HFFc6 (cell line): ENCODE data around the gene HADHA. TPM values are rescaled to one million over a fixed set of nuclear protein-coding genes. Genes with fewer than 3 reads are reported as not detected.

Experiments used
- DNase-seq: peaks from one replicate; pipeline ENCODE4 v3.0.0-alpha.2; 2018
- H3K27ac Mint-ChIP-seq: 2 replicates; pipeline ENCODE4 v1.8.0; 2020; ENCODE audit warnings: mild to moderate bottlenecking, mixed read lengths
- H3K27me3 Mint-ChIP-seq: 2 replicates; pipeline ENCODE4 v1.8.0; 2021; ENCODE audit warnings: mild to moderate bottlenecking, moderate library complexity, mixed read lengths; ENCODE audit not compliant: insufficient read depth
- H3K36me3 Mint-ChIP-seq: 2 replicates; pipeline ENCODE4 v1.8.0; 2021; ENCODE audit warnings: low read depth, mixed read lengths
- H3K4me1 Mint-ChIP-seq: 2 replicates; pipeline ENCODE4 v1.8.0; 2020; ENCODE audit warnings: low read depth, mixed read lengths
- H3K4me3 Mint-ChIP-seq: 2 replicates; pipeline ENCODE4 v1.8.0; 2020; ENCODE audit warnings: mild to moderate bottlenecking, moderate library complexity, mixed read lengths
- H3K9me3 Mint-ChIP-seq: 2 replicates; pipeline ENCODE4 v1.8.0; 2020; ENCODE audit warnings: mild to moderate bottlenecking, mixed read lengths
- total RNA-seq, 6 experiments: library from RNA; stranded (reverse); fragmentation: NEBNext Ultra II Directional; extraction: Animal tissue kit (Norgen Biotek cat#: 25700); gene quantifications; 2 replicates in 1 of 6; 3 replicates in 5 of 6; pipeline ENCODE4 v1.2.3, GENCODE V29; 2021
- TF ChIP-seq, protein P1 (sequence below): fragments of 200-600 bp; sonication (generic); IDR thresholded peaks from 2 replicates; pipeline ENCODE4 v1.5.0; 2021; ENCODE audit warnings: antibody characterized with exemption, mild to moderate bottlenecking

The HADHA gene
- total RNA-seq, 6 experiments from 2014 or later, result 127 to 138 (median 133) TPM

DNA sequence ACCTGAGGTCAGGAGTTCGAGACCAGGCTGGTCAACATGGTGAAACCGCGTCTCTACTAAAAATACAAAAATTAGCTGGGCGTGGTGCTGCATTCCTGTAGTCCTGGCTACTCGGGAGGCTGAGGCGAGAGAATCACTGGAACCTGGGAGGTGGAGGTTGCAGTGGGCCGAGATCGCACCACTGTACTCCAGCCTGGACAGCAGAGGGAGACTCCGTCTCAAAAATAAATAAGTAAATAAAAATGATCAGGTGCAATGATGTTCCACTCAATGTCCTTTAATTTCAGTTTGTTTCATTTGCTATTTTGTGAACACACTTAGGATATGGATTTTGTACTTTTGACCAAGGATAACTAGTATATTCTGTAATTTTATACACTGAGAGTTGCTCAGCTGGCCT lies 9.3 kb downstream of the HADHA start:
- TF ChIP-seq, protein P1, sequence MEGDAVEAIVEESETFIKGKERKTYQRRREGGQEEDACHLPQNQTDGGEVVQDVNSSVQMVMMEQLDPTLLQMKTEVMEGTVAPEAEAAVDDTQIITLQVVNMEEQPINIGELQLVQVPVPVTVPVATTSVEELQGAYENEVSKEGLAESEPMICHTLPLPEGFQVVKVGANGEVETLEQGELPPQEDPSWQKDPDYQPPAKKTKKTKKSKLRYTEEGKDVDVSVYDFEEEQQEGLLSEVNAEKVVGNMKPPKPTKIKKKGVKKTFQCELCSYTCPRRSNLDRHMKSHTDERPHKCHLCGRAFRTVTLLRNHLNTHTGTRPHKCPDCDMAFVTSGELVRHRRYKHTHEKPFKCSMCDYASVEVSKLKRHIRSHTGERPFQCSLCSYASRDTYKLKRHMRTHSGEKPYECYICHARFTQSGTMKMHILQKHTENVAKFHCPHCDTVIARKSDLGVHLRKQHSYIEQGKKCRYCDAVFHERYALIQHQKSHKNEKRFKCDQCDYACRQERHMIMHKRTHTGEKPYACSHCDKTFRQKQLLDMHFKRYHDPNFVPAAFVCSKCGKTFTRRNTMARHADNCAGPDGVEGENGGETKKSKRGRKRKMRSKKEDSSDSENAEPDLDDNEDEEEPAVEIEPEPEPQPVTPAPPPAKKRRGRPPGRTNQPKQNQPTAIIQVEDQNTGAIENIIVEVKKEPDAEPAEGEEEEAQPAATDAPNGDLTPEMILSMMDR, result peak; percentile 52; the same call in 1 of the 2 replicates
- H3K36me3 Mint-ChIP-seq, result peaks cover 13% of the 10 kb centered on the region
- peaks cover 19% of the 10 kb centered on the region for H3K4me1 Mint-ChIP-seq
- no peak for DNase-seq
- H3K4me3 Mint-ChIP-seq, result no peak overlapping the region
- H3K9me3 Mint-ChIP-seq, result no peaks in the 10 kb centered on the region
- no peak overlapping the region for H3K27ac Mint-ChIP-seq
- H3K27me3 Mint-ChIP-seq, result no peaks in the 10 kb centered on the region; the same call in 1 of the 2 replicates

DNA sequence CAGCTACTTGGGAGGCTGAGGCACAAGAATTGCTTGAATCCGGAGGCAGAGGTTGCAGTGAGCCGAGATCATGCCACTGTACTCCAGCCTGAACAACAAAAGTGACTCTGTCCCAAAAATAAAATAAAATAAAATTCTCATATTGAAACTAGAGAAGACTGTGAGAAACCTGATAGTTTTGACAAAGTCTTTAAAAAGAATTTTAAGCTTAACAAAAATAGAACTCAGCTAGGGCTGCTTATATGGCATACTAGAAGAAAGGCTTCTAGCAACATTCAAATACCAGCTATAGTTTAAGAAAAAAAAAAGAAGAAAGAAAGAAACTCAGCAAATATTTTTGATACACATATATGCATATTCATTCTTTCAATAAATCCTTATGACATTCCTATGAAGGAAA lies 13.6 kb downstream of the HADHA start:
- peaks cover 2% of the 10 kb centered on the region; the same call in 1 of the 2 replicates for H3K27me3 Mint-ChIP-seq
- peaks cover 43% of the 10 kb centered on the region for H3K36me3 Mint-ChIP-seq
- no peak overlapping the region for H3K4me3 Mint-ChIP-seq
- TF ChIP-seq, protein P1, result no peak
- no peaks in the 10 kb centered on the region for H3K4me1 Mint-ChIP-seq
- no peak overlapping the region for H3K27ac Mint-ChIP-seq
- H3K9me3 Mint-ChIP-seq, result peaks cover 11% of the 10 kb centered on the region; the same call in 1 of the 2 replicates
- DNase-seq, result no peak

DNA sequence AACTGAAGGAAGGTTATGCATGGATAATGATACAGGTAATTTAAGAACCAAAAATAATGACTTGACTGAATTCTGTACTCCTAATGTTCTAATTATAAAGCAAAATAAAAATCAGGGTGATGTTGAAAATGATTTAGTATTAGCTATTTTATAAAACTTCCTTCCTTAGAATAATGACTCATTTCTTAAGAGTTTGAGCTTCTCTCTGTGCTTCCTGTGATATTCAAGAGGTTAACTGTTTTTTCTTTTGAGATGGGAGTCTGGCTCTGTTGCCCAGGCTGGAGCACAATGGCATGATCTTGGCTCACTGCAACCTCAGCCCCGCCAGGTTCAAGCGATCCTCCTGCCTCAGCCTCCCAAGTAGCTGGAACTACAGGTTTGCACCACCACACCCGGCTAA lies 14.8 kb downstream of the HADHA start:
- Mint-ChIP-seq H3K27ac (no peak overlapping the region), H3K27me3 (peaks cover 2% of the 10 kb centered on the region; the same call in 1 of the 2 replicates), H3K9me3 (peaks cover 14% of the 10 kb centered on the region; the same call in 1 of the 2 replicates), H3K4me1 (no peaks in the 10 kb centered on the region), H3K4me3 (no peak overlapping the region), H3K36me3 (peaks cover 46% of the 10 kb centered on the region)
- TF ChIP-seq, protein P1, result no peak
- no peak for DNase-seq

DNA sequence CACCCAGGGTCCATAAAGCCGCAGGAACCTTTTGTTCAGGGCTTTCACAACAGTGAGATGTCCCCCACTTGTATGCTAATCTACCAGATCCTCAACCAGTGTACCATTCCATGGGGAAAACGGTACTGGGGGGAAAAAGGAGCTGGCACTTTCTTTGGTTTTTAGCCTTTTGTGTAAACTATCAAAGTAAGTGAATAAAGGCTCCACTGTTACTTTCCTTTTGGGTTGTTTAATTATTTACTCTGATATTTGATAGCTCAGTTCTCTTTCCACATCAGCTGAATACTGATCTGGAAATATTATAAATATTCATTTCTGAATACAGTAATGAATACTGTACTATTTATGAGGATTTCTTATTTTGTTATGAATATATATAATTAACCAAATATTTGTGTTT lies 20.3 kb downstream of the HADHA start:
- TF ChIP-seq, protein P1, result no peak
- Mint-ChIP-seq H3K27ac (no peak overlapping the region), H3K9me3 (peaks cover 14% of the 10 kb centered on the region; the same call in 1 of the 2 replicates), H3K36me3 (peaks cover 52% of the 10 kb centered on the region), H3K4me3 (no peak overlapping the region), H3K4me1 (no peaks in the 10 kb centered on the region), H3K27me3 (peaks cover 2% of the 10 kb centered on the region; the same call in 1 of the 2 replicates)
- no peak for DNase-seq

DNA sequence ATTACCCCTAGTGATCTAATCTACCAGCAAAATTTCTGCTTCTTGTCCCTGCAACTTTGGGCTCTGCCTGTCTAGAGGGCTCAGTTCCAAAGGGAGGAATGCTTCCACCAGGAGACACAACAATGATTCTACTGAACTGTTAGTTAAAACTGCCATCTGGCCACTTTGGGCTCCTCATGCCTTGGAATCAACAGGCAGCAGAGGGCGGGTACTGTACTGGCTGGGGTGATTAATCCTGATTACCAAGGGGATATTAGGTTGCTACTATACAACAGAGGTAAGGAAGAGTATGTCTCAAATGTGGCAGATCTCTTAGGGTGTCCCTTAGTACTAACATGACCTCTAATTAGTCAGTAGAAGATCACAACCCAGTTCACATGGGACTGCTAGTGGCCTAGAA lies 21.4 kb downstream of the HADHA start:
- peaks cover 14% of the 10 kb centered on the region; the same call in 1 of the 2 replicates for H3K9me3 Mint-ChIP-seq
- H3K4me3 Mint-ChIP-seq, result no peak overlapping the region
- TF ChIP-seq, protein P1, result no peak
- DNase-seq, result no peak
- peaks cover 2% of the 10 kb centered on the region; the same call in 1 of the 2 replicates for H3K27me3 Mint-ChIP-seq
- H3K36me3 Mint-ChIP-seq, result peaks cover 52% of the 10 kb centered on the region
- no peak overlapping the region for H3K27ac Mint-ChIP-seq
- no peaks in the 10 kb centered on the region for H3K4me1 Mint-ChIP-seq
